ENCODE data around the gene GDF15. TPM values are rescaled to one million over a fixed set of nuclear protein-coding genes. Genes with fewer than 3 reads are reported as not detected.

Gene GDF15
- total and polyA plus RNA-seq, 4 donors = 0.42 to 11.6 (median 7.2) TPM

DNA sequence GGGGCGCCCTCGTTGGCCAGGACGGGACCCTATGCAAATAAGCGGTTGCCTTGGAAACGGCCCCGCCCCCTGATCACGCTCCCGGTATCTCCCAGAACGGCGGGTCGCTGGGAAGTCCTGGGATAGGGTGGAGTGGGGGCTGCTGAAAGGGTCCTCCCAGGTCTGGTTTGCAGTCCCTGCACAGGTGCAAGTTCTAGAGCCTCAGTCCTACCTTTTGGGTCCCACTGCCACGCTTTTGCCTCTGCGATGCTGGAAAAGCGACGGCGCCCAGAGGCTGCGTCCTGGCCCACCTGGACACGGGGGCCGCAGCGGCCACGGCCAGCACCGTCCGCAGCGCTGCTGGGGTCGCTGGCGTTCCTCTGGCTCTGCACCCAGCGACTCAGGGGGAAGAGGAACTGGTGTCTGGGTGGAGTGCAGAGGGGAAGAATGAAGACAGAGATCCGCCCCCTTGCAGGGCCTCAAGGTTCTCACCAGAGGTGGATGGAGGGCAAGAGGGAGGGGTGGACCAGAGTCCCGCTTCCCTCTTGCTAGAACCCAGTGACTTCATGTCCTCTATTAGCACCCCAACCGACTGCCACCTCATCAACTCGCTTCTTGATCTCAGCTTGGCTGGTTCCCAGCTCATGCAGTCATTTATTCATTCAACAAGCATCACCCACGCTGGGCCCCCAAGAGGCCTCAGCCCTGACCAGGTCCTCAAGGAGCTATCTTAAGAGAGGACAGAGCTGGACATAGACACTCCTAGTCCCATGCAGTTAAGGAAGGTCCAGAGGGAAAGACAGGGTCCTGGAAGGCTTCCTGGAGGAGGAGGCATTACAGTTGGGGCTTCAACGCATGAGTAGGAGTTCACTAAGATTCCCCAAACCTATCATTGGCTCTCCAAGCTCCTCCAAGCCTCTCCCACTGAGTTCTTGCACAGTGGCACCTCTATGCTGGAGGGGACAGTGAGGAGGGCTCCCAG, 11.6 kb downstream of the GDF15 start, which contains the start of gene LRRC25:
TSS of gene LRRC25 (minus strand) at position 381 of the 961 bp plus-strand sequence. CDS start 659 bp downstream, outside the sequence.
- Histone ChIP-seq H3K9me3 (ENCODE audit: control insufficient read depth in 4 of 4, low read length in 3 of 4) (no peaks in the 10 kb centered on the region), H3K4me1 (ENCODE audit: control insufficient read depth in 4 of 4, insufficient read depth in 4 of 4, low read length in 3 of 4) (peaks cover 11 to 34% (median 23%) of the 10 kb centered on the region in 4 donors), H3K27me3 (ENCODE audit: control insufficient read depth in 4 of 4, insufficient read depth in 4 of 4, low read length in 3 of 4) (no peaks in the 10 kb centered on the region), H3K9ac (ENCODE audit: low read depth in 1 of 2, low read length in 2 of 2) (no peak within 1 kb of the TSS), H3K36me3 (ENCODE audit: control insufficient read depth in 4 of 4, insufficient read depth in 3 of 4, low read depth in 1 of 4, low read length in 3 of 4) (no peaks in the 10 kb centered on the region), H3K4me3 (ENCODE audit: low read depth in 1 of 3, low read length in 3 of 3) (peak within 1 kb of the TSS in 2 of 3 donors; percentile 13 to 16), H3K27ac (ENCODE audit: low read depth in 1 of 2, low read length in 2 of 2) (peak within 1 kb of the TSS; percentile 51 to 54)
- no peak for DNase-seq (ENCODE audit: low spot score)
- TF ChIP-seq EGR1 (IDR thresholded peaks at IDR 0.05; ENCODE audit: low read depth in 2 of 2) (no peak), RXRA (IDR thresholded peaks at IDR 0.05) (no peak), HNF4A (conservative IDR thresholded peaks at IDR 0.05) (no peak), HNF4G (IDR thresholded peaks at IDR 0.05) (no peak), JUND (IDR thresholded peaks at IDR 0.05) (no peak), GABPA (IDR thresholded peaks at IDR 0.05 in 1 of 2, conservative IDR thresholded peaks at IDR 0.05 in 1 of 2) (no peak), SP1 (IDR thresholded peaks at IDR 0.05) (no peak), RAD21 (IDR thresholded peaks at IDR 0.05) (no peak)
- TF ChIP-seq, protein P1, sequence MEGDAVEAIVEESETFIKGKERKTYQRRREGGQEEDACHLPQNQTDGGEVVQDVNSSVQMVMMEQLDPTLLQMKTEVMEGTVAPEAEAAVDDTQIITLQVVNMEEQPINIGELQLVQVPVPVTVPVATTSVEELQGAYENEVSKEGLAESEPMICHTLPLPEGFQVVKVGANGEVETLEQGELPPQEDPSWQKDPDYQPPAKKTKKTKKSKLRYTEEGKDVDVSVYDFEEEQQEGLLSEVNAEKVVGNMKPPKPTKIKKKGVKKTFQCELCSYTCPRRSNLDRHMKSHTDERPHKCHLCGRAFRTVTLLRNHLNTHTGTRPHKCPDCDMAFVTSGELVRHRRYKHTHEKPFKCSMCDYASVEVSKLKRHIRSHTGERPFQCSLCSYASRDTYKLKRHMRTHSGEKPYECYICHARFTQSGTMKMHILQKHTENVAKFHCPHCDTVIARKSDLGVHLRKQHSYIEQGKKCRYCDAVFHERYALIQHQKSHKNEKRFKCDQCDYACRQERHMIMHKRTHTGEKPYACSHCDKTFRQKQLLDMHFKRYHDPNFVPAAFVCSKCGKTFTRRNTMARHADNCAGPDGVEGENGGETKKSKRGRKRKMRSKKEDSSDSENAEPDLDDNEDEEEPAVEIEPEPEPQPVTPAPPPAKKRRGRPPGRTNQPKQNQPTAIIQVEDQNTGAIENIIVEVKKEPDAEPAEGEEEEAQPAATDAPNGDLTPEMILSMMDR (IDR thresholded peaks at IDR 0.05; ENCODE audit: low read depth, low read length, missing input control) = no peak
- TF ChIP-seq, protein P2, sequence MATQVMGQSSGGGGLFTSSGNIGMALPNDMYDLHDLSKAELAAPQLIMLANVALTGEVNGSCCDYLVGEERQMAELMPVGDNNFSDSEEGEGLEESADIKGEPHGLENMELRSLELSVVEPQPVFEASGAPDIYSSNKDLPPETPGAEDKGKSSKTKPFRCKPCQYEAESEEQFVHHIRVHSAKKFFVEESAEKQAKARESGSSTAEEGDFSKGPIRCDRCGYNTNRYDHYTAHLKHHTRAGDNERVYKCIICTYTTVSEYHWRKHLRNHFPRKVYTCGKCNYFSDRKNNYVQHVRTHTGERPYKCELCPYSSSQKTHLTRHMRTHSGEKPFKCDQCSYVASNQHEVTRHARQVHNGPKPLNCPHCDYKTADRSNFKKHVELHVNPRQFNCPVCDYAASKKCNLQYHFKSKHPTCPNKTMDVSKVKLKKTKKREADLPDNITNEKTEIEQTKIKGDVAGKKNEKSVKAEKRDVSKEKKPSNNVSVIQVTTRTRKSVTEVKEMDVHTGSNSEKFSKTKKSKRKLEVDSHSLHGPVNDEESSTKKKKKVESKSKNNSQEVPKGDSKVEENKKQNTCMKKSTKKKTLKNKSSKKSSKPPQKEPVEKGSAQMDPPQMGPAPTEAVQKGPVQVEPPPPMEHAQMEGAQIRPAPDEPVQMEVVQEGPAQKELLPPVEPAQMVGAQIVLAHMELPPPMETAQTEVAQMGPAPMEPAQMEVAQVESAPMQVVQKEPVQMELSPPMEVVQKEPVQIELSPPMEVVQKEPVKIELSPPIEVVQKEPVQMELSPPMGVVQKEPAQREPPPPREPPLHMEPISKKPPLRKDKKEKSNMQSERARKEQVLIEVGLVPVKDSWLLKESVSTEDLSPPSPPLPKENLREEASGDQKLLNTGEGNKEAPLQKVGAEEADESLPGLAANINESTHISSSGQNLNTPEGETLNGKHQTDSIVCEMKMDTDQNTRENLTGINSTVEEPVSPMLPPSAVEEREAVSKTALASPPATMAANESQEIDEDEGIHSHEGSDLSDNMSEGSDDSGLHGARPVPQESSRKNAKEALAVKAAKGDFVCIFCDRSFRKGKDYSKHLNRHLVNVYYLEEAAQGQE (IDR thresholded peaks at IDR 0.05) = no peak
- TF ChIP-seq, protein P3, sequence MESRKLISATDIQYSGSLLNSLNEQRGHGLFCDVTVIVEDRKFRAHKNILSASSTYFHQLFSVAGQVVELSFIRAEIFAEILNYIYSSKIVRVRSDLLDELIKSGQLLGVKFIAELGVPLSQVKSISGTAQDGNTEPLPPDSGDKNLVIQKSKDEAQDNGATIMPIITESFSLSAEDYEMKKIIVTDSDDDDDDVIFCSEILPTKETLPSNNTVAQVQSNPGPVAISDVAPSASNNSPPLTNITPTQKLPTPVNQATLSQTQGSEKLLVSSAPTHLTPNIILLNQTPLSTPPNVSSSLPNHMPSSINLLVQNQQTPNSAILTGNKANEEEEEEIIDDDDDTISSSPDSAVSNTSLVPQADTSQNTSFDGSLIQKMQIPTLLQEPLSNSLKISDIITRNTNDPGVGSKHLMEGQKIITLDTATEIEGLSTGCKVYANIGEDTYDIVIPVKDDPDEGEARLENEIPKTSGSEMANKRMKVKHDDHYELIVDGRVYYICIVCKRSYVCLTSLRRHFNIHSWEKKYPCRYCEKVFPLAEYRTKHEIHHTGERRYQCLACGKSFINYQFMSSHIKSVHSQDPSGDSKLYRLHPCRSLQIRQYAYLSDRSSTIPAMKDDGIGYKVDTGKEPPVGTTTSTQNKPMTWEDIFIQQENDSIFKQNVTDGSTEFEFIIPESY (IDR thresholded peaks at IDR 0.05) = no peak
- TF ChIP-seq, protein P4, sequence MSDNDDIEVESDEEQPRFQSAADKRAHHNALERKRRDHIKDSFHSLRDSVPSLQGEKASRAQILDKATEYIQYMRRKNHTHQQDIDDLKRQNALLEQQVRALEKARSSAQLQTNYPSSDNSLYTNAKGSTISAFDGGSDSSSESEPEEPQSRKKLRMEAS (IDR thresholded peaks at IDR 0.05) = no peak
- 45% methylated on average over 33 of the region's 33 CpGs for WGBS

DNA sequence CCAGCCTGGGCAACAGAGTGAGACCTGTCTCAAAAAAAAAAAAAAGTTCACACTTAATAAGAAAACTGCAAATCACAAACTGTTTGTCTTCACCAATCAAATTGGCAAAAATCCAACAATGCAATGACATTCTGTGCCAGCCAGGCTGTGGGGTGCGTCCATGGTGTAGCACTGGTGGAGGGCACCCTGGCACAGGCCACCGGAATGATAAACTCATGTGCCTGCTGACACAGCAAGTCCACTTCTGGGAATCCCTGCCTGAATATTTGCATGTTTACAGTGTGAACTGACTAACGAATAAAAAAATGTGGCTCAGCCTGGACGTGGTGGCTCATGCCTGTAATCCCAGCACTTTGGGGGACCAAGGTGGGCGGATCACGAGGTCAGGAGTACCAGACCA, 13.1 kb downstream of the GDF15 start:
- peaks cover 12 to 37% (median 25%) of the 10 kb centered on the region in 4 donors for H3K4me1 ChIP-seq (ENCODE audit: control insufficient read depth in 4 of 4, insufficient read depth in 4 of 4, low read length in 3 of 4)
- H3K36me3 ChIP-seq (ENCODE audit: control insufficient read depth in 4 of 4, insufficient read depth in 3 of 4, low read depth in 1 of 4, low read length in 3 of 4) = no peaks in the 10 kb centered on the region
- no peak overlapping the region for H3K4me3 ChIP-seq (ENCODE audit: low read depth in 1 of 3, low read length in 3 of 3)
- no peaks in the 10 kb centered on the region for H3K27me3 ChIP-seq (ENCODE audit: control insufficient read depth in 4 of 4, insufficient read depth in 4 of 4, low read length in 3 of 4)
- peak overlapping the region; percentile 31 to 75 for H3K27ac ChIP-seq (ENCODE audit: low read depth in 1 of 2, low read length in 2 of 2)
- DNase-seq (ENCODE audit: low spot score) = no peak
- H3K9me3 ChIP-seq (ENCODE audit: control insufficient read depth in 4 of 4, low read length in 3 of 4) = no peaks in the 10 kb centered on the region
- WGBS = 13% methylated on average over 6 of the region's 6 CpGs
- no peak overlapping the region for H3K9ac ChIP-seq (ENCODE audit: low read depth in 1 of 2, low read length in 2 of 2)
- TF ChIP-seq, protein P4 (IDR thresholded peaks at IDR 0.05) = peak; percentile 73
- TF ChIP-seq HNF4A (conservative IDR thresholded peaks at IDR 0.05) = peak; percentile 42 to 73
- TF ChIP-seq TAF1 (conservative IDR thresholded peaks at IDR 0.05) = no peak
- no peak for TF ChIP-seq GABPA (IDR thresholded peaks at IDR 0.05 in 1 of 2, conservative IDR thresholded peaks at IDR 0.05 in 1 of 2)
- TF ChIP-seq, protein P1 (IDR thresholded peaks at IDR 0.05; ENCODE audit: low read depth, low read length, missing input control) = no peak
- TF ChIP-seq NR2F2 (IDR thresholded peaks at IDR 0.05) = no peak
- peak; percentile 27 to 38 for TF ChIP-seq RAD21 (IDR thresholded peaks at IDR 0.05)
- TF ChIP-seq SP1 (IDR thresholded peaks at IDR 0.05) = peak; percentile 81
- TF ChIP-seq, protein P2 (IDR thresholded peaks at IDR 0.05) = peak; percentile 45
